ENCODE measurements around the gene GTF2IRD1. TPM values are rescaled to one million over a fixed set of nuclear protein-coding genes. Genes with fewer than 3 reads are reported as not detected.

The GTF2IRD1 gene
- total RNA-seq, 1 experiment from 2014 or later, result 34.3 TPM

GRCh38 chr7:74617180-74617744 is 163.6 kb downstream of the GTF2IRD1 start:
- no peak overlapping the region for H2BK20ac ChIP-seq (ENCODE audit: low read depth, low read length, poor library complexity, severe bottlenecking)
- no peak overlapping the region for H3K4me3 Mint-ChIP-seq
- H4K91ac ChIP-seq (ENCODE audit: insufficient read length, low read depth, low read length), result no peak overlapping the region
- H3K9me3 Mint-ChIP-seq, result no peaks in the 10 kb centered on the region
- no peak overlapping the region for H3K4me2 ChIP-seq (ENCODE audit: insufficient read depth, insufficient read length, low read length)
- no peaks in the 10 kb centered on the region for H3K27me3 ChIP-seq (ENCODE audit: insufficient read depth, low read length)
- peaks cover 18 to 25% of the 10 kb centered on the region in 2 experiments for H3K4me1 Mint-ChIP-seq
- H3K27ac ChIP-seq (ENCODE audit: insufficient read length, low read depth, low read length), result no peak overlapping the region
- no peak overlapping the region for H3K9ac ChIP-seq (ENCODE audit: extremely low read depth, insufficient read length, low read length)
- no peak overlapping the region for H3K23ac ChIP-seq (ENCODE audit: insufficient read length, low read depth, low read length)
- H3K56ac ChIP-seq (ENCODE audit: insufficient read length, low read depth, low read length), result no peak overlapping the region
- H4K5ac ChIP-seq (ENCODE audit: insufficient read length, low read depth, low read length), result peak overlapping the region; percentile 0
- no peaks in the 10 kb centered on the region for H3K79me1 ChIP-seq (ENCODE audit: insufficient read depth, low read depth, low read length, poor library complexity, severe bottlenecking)
- no peak overlapping the region for H3K4ac ChIP-seq (ENCODE audit: low read depth, low read length)
- H3K36me3 Mint-ChIP-seq (ENCODE audit: insufficient read depth in 1 of 3, low read depth in 3 of 3), result no peaks in the 10 kb centered on the region; a peak in 1 of 7 replicates
- no peak overlapping the region for H2BK15ac ChIP-seq (ENCODE audit: low read depth, low read length)
- peak overlapping the region; percentile 56 to 76 (median 72); a peak in 4 of 7 replicates for H3K27ac Mint-ChIP-seq
- DNase-seq, result peak; percentile 70
- H3K27me3 Mint-ChIP-seq (ENCODE audit: low read depth), result no peaks in the 10 kb centered on the region; the same call in 1 of the 2 replicates
- H2BK5ac ChIP-seq (ENCODE audit: insufficient read length, low read length), result no peak overlapping the region
- H3K4me1 ChIP-seq (ENCODE audit: insufficient read depth, low read length), result peaks cover 2% of the 10 kb centered on the region; the same call in 1 of the 2 replicates
- peak overlapping the region; percentile 25 for H3K14ac ChIP-seq (ENCODE audit: insufficient read depth, low read length)
- TF ChIP-seq CTCF (conservative IDR thresholded peaks at IDR 0.05), result no peak
- no peak overlapping the region for H2BK120ac ChIP-seq (ENCODE audit: low read depth, low read length, poor library complexity, severe bottlenecking)
- H3K23me2 ChIP-seq (ENCODE audit: insufficient read length, low read depth, low read length, poor library complexity, severe bottlenecking), result no peaks in the 10 kb centered on the region
- H3T11ph ChIP-seq (ENCODE audit: low read length), result no peak overlapping the region
- H2AK5ac ChIP-seq (ENCODE audit: insufficient read length, low read length), result no peak overlapping the region
- no CpG with 5 or more reads among the region's 9 CpGs for WGBS (ENCODE audit: extremely low coverage, insufficient read length, low lambda C conversion rate)
- no peak overlapping the region for H4K8ac ChIP-seq (replicated peaks; ENCODE audit: insufficient read length, low read depth, low read length)
- H2BK12ac ChIP-seq (ENCODE audit: insufficient read length, low read depth, low read length), result no peak overlapping the region
- H3K79me2 ChIP-seq (ENCODE audit: insufficient read depth, low read length), result no peaks in the 10 kb centered on the region
- H4K20me1 ChIP-seq (ENCODE audit: control insufficient read depth, insufficient read depth, insufficient read length), result no peaks in the 10 kb centered on the region
- H3K9me3 ChIP-seq (ENCODE audit: control insufficient read depth, low read depth, low read length), result no peaks in the 10 kb centered on the region
- H2AFZ ChIP-seq (ENCODE audit: low read length), result no peak overlapping the region
- H3K18ac ChIP-seq (ENCODE audit: insufficient read length, low read depth, low read length), result peak overlapping the region; percentile 49

Data from H9 (cell line).